Pancreas (tissue), 10 donors: ENCODE measurements around the gene EPHA10. TPM values are rescaled to one million over a fixed set of nuclear protein-coding genes. Genes with fewer than 3 reads are reported as not detected.
A peak's percentile ranks its signal among the peaks of the same experiment; 100 is the strongest.

Experiments
- ATAC-seq, 4 donors: fragments of 200-7000 bp; cut with Tn5 transposase; one replicate each; pipeline versions ENCODE4 v1.8.0 to v1.9.1; 2020; ENCODE audit warnings: mild to moderate bottlenecking in 4 of 4, moderate library complexity in 4 of 4
- DNase-seq, 6 donors: peaks; one replicate each; pipeline ENCODE4 v3.0.0-alpha.2; 2020
- FAIRE-seq: peaks from 2 replicates; lab custom pipeline; 2012; peaks lifted over from hg19 to GRCh38; lab: Jason Lieb, UNC
- H3K27ac ChIP-seq, 4 donors: fragments of 200-600 bp; sonication (generic); 1 replicate in 3 of 4; 2 replicates in 1 of 4; pipeline versions ENCODE4 v1.5.0 to v1.8.0; 2020
- H3K27me3 ChIP-seq, 4 donors: fragments of 200-600 bp; one replicate each; pipeline ENCODE4 v1.8.0; 2021
- H3K36me3 ChIP-seq, 3 donors: fragments of 200-600 bp; sonication (generic) in 1 of 3; one replicate each; pipeline versions ENCODE4 v1.5.0 to v1.8.0; 2020 to 2021
- H3K4me1 ChIP-seq, 3 donors: fragments of 200-600 bp; one replicate each; pipeline ENCODE4 v1.8.0; 2021
- H3K4me3 ChIP-seq, 4 donors: fragments of 200-600 bp; sonication (generic) in 2 of 4; one replicate each; pipeline versions ENCODE4 v1.5.0 to v1.8.0; 2020 to 2021
- H3K9me3 ChIP-seq, 4 donors: fragments of 200-600 bp; one replicate each; pipeline ENCODE4 v1.8.0; 2021
- CTCF ChIP-seq, 4 donors: fragments of 200-600 bp; sonication (generic) in 3 of 4; IDR thresholded peaks; one replicate each; pipeline versions ENCODE4 v1.5.0 to v1.8.0; 2021; ENCODE audit warnings: antibody characterized with exemption in 4 of 4
- WGBS, 2 donors: extraction: QIAGEN DNeasy Blood & Tissue Kit; methylation state at CpG; one replicate each; pipeline ENCODE4 v1.1.7; 2013; 5-methylcytosine and 5-hydroxymethylcytosine counted together
- intact Hi-C, 3 donors: fragments of 100-400 bp; cut with DNase I; formaldehyde crosslinking; loops; one replicate each; pipeline versions ENCODE4 v1.11.1 to v1.14.2; 2022
- polyA plus RNA-seq, 2 donors: library from polyadenylated mRNA; stranded (reverse); fragments of 200-250 nt; gene quantifications; one replicate each; pipeline ENCODE4 v1.2.3, GENCODE V29; 2013
- total RNA-seq, 6 donors: library from RNA; stranded (reverse); fragmentation: NEBNext Ultra II Directional in 4 of 6; extraction: Animal tissue kit (Norgen Biotek cat#: 25700) in 4 of 6; gene quantifications; one replicate each; pipeline versions ENCODE4 v1.2.1 to v1.2.4, GENCODE V29; 2021 to 2023
- donor health status: healthy with polysubstance abuse.
- donor health status: DM: no; HTN: no; CAD: no; lungs with moderate emphysema.
- donor health status: DM: no; HTN: no; CAD: no.
- donor health status: control.
- donor health status: control.
- donor health status: Bipolar disorder and iron deficiency.
- donor health status: DM: yes; HTN: yes; CAD: no.
- donor health status: DM: no; HTN: no; CAD: no.
- donor health status: DM: no; HTN: no; CAD: no.
- donor health status: DM: yes; HTN: yes; CAD: no.

EPHA10 gene
- 1 to 10 TPM; 1.7 to 3.8 (median 1.9) TPM for total RNA-seq
- polyA plus RNA-seq, result 1 to 10 TPM; 2.2 to 2.7 TPM

- H3K27me3 ChIP-seq, result peaks cover 0 to 35% (median 3%) of the 10 kb centered on the region in 4 donors
- H3K4me3 ChIP-seq, result no peak within 1 kb of the TSS
- TF ChIP-seq CTCF (IDR thresholded peaks at IDR 0.05), result no peak
- intact Hi-C loops, result no loop called here
- 3 to 4% methylated on average over 33 of the region's 33 CpGs for WGBS, 2 donors
- H3K36me3 ChIP-seq, result no peaks in the 10 kb centered on the region
- no peaks in the 10 kb centered on the region for H3K4me1 ChIP-seq
- FAIRE-seq (no peak), DNase-seq (no peak), ATAC-seq (peak in 2 of 4 donors; percentile 39 to 52)
- H3K9me3 ChIP-seq, result no peaks in the 10 kb centered on the region
- H3K27ac ChIP-seq, result no peak within 1 kb of the TSS
These were observed at the start of gene EPHA10 for GRCh38 chr1:37764888-37765441. Gene EPHA10, minus strand, starts transcription at chr1:37765120. Its CDS starts 54 bp downstream, at chr1:37765066.

GRCh38 chr1:37814252-37814651 lies 49.3 kb upstream of the EPHA10 start:
- Histone ChIP-seq H3K4me1 (peaks cover 3 to 5% (median 4%) of the 10 kb centered on the region in 3 donors), H3K27ac (no peak overlapping the region), H3K4me3 (no peak overlapping the region), H3K36me3 (no peaks in the 10 kb centered on the region), H3K9me3 (no peaks in the 10 kb centered on the region), H3K27me3 (no peaks in the 10 kb centered on the region)
- DNase-seq (no peak), ATAC-seq (peak in 1 of 4 donors; percentile 49), FAIRE-seq (no peak)
- intact Hi-C loops, result no loop called here
- 87 to 92% methylated on average over 7 of the region's 7 CpGs for WGBS, 2 donors
- no peak for TF ChIP-seq CTCF (IDR thresholded peaks at IDR 0.05)

- Histone ChIP-seq H3K27me3 (no peaks in the 10 kb centered on the region), H3K4me3 (no peak overlapping the region), H3K9me3 (no peaks in the 10 kb centered on the region), H3K36me3 (no peaks in the 10 kb centered on the region), H3K4me1 (peaks cover 7 to 9% (median 7%) of the 10 kb centered on the region in 3 donors), H3K27ac (no peak overlapping the region)
- TF ChIP-seq CTCF (IDR thresholded peaks at IDR 0.05), result no peak
- DNase-seq (no peak), ATAC-seq (no peak), FAIRE-seq (no peak)
- 82% methylated on average over 2 of the region's 2 CpGs for WGBS, 2 donors
- intact Hi-C loops, result no loop called here
These were observed 48.7 kb upstream of the EPHA10 start for GRCh38 chr1:37813529-37814145.

- Histone ChIP-seq H3K36me3 (peaks cover 0 to 1% (median 0%) of the 10 kb centered on the region in 3 donors), H3K27ac (no peak overlapping the region), H3K9me3 (no peaks in the 10 kb centered on the region), H3K4me1 (peaks cover 7 to 17% (median 12%) of the 10 kb centered on the region in 3 donors), H3K27me3 (no peaks in the 10 kb centered on the region), H3K4me3 (no peak overlapping the region)
- FAIRE-seq, result no peak
- intact Hi-C loops, result no loop called here
- peak; percentile 35 to 78 (median 72) for DNase-seq
- peak in 3 of 4 donors; percentile 27 to 31 (median 28) for ATAC-seq
- peak; percentile 43 to 80 (median 72) for TF ChIP-seq CTCF (IDR thresholded peaks at IDR 0.05)
- 31 to 35% methylated on average over 7 of the region's 7 CpGs for WGBS, 2 donors
These were observed 46.2 kb upstream of the EPHA10 start for GRCh38 chr1:37811027-37811655.
